GM21360 (cell line): ENCODE measurements around the gene MACROD1.
A peak's percentile ranks its signal among the peaks of the same experiment; 100 is the strongest.

Experiments used
- ATAC-seq: cut with Tn5 transposase; IDR thresholded peaks from one replicate; pipeline ENCODE4 v1.9.1; 2021; ENCODE audit warnings: mild to moderate bottlenecking, moderate library complexity; ENCODE audit not compliant: unreplicated experiment

MACROD1 gene, protein sequence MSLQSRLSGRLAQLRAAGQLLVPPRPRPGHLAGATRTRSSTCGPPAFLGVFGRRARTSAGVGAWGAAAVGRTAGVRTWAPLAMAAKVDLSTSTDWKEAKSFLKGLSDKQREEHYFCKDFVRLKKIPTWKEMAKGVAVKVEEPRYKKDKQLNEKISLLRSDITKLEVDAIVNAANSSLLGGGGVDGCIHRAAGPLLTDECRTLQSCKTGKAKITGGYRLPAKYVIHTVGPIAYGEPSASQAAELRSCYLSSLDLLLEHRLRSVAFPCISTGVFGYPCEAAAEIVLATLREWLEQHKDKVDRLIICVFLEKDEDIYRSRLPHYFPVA

DNA sequence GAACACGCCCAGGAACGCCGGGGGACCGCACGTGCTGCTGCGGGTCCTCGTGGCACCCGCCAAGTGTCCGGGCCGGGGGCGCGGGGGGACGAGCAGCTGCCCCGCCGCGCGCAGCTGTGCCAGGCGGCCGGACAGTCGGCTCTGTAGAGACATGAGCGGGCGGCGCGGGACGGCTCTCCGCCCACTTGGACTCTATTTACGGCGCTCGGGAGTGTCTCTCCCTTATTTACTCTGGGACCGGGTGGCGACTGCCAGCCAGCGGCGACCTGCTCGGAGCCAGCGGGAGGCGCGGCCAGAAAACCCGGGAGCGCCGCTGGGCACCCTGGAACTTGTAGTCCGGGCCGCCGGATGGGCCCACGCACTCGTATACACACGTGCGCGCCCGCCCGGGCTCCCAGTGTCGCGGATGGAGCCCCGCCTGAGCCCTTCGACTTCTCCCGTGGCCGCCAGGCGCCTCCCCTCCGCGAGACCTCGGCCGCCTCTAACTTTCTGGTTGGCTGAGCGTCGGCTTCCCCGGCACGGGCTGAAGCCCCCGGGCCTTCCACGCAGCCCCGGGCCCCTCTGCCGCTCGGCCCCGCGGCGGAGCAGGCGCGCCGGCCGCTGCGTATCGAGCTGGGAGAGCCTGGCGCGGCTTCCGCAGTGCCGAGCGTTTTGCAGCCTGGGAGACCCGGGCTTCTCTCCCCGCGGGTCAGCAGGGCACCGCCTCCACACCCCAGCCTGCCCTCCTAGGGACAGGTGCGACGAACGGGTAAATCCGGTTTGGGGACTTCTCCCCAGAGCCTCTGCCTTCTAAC is at the start of gene MACROD1:
Gene MACROD1, minus strand, starts transcription at position 272 of the 794 bp plus-strand sequence. Its CDS starts 119 bp downstream, at position 153.
- ATAC-seq: peak; percentile 73

DNA sequence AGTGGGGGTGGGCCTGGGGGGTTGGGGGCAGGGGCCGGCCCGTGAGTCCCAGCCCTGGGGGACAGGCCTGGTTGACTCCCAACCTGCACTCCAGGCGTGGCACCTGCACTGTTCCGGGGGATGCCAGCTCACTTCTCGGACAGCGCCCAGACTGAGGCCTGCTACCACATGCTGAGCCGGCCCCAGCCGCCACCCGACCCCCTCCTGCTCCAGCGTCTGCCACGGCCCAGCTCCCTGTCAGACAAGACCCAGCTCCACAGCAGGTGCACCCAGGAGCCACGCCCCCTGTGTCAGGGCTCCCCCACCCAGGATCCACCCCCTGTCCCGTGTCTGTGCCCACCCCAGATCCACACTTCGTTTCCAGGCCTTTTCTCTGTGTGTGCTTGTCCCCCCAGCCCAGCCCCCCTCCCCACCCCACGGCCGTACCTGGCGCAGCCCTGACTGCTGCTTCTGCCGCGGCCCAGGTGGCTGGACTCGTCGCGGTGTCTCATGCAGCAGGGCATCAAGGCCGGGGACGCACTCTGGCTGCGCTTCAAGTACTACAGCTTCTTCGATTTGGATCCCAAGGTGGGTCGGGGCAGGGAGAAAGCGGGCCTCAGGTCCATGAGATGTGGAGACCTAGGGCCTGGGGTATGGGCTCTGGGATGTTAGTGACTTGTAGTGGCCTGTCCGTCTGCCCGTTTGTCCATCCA is 45.4 kb upstream of the MACROD1 start:
- ATAC-seq: no peak

DNA sequence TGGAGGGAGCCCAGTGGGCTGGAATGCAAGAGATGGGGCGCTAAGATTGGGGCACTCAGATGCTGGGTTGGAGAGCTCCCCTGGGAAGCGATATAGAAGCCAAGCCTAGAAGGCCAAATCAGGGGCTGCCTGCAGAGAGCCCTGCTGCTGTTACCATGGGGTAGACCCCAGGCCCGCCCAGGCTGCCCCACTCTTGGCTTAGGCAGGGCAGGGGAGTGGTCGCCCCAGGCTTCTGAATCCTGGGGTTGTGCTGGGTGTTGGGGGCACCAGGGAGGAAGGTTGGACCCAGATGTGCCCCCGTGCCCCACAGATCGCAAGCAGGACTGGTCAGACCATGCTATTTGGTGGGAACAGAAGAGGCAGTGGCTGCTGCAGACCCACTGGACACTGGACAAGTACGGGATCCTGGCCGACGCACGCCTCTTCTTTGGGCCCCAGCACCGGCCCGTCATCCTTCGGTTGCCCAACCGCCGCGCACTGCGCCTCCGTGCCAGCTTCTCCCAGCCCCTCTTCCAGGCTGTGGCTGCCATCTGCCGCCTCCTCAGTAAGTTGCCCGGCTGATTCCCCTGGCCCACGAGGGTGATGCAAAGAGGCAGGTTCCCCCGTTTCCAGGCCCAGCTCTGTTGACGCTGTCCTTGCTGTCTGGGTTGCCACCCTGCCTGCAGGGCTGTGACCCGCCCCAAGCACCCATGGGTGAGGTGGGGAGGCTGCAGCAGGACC is 44.5 kb upstream of the MACROD1 start:
- no peak for ATAC-seq

DNA sequence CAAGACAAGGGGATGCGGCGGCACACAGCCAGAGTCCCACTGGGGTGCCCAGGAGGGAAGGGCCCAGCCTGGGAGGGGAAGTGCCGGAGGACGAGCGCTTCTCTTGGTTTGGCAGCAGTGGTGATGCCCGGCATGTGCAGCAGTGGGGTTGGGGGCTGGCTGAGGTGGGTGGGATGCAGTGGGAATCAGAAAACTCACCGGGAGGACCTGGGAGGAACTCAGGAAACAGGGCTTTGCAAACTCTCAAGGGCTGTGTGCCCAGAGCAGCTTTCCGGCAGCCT is 43.6 kb upstream of the MACROD1 start:
- no peak for ATAC-seq

DNA sequence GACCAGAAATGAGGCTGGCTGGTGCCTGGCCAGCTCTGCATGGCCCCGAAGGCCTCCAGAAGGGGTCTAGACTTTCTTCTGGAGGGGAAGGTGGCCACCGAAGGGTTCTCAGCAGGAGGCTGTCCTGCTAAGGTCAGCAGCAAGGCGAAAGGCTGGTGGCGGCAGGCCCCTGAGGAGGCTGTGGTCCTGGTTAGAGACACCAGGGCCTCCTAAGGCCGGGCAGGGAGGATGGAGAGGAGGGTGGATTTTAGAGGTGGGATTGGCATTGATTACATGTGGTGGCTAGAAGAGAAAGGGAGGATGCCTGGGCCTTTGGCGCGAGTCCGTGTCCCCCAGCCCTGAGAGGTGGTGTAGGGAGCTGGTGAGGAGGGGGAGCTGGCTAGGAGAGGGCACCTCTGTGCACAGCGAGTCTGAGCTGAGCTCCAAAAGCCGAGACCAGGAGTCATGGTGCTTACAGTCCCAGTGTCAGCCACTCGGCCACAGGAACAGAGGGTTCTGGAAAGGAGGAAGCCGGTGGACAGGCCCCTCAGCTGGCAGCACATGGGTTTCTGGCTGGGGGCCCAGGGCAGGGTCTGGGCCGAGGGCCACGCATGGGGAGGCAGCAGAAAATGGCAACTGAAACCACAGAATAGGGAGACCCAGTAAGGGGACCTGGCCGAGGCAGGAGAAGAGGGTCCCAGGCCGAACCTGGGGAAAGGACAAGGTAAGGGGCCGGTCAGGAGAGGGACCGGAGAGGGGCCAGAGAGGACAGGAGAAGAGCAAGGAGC is 43.1 kb upstream of the MACROD1 start:
- no peak for ATAC-seq

DNA sequence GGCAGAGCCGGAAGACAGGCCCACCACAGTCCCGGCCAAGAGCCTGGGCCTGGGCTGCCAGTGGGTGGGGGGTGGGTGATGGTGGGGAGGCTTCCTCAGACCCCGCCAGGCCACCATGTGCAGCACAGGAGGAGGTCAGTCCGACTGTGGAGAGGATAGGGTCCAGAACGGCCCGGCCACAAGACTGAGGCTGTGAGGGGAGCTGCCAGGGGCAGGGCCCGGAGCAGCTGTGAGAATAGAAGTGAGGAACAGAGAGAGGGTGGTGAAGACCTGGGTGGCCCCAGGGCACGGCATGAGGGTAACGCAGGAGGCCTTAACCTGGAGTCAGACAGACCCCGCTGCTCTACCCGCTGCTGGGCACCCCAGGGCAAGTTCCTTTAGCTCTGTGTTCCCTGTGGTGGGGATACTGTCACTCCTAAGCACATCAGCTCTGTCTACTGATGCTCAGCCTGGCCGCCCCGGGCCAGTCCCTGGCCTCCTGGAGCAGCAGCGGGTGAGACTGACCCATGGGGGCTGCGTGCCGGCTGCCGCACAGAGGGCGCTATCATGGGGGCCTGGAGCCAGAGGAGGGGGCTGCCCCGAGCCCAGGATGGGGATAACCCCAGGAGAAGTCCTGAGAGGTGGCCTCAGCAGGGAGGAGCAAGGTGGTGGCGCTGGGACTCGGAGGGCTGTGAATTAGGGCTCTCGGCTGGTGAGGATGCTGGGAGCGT is 42.3 kb upstream of the MACROD1 start:
- no peak for ATAC-seq

DNA sequence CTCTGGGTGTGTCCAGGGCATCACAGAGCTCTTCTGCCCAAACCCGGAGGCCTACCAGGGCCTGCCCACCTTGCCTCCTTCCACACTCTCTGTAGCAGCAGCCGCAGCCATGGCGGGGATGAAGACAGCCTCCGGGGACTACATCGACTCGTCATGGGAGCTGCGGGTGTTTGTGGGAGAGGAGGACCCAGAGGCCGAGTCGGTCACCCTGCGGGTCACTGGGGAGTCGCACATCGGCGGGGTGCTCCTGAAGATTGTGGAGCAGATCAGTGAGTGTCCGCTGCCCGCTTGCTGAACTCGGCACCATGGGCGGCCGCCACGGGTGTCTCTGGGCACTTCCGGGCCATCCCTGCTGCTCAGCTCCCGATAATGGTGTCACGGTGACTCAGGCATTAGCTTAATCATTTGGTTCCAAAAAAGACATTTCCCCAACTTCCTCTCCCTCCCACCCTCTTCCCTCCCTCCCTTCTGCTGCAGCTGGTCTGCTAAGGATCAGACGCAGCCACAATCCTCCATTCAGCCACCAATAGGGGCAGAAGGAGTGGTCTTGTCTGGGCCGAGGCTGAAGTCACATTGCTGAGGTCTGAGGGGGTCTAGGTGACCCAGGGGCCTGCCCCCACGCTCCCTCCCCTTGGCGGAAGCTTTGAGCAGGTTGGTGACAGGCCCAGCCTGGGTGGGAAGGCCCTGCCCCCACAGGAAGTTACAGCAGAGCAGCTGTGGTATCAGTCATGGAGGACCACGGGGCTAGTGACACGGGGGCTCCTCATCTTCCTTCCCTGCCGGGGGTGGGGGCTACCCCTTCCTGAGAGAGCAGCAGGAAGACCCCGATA is 41.6 kb upstream of the MACROD1 start:
- no peak for ATAC-seq

DNA sequence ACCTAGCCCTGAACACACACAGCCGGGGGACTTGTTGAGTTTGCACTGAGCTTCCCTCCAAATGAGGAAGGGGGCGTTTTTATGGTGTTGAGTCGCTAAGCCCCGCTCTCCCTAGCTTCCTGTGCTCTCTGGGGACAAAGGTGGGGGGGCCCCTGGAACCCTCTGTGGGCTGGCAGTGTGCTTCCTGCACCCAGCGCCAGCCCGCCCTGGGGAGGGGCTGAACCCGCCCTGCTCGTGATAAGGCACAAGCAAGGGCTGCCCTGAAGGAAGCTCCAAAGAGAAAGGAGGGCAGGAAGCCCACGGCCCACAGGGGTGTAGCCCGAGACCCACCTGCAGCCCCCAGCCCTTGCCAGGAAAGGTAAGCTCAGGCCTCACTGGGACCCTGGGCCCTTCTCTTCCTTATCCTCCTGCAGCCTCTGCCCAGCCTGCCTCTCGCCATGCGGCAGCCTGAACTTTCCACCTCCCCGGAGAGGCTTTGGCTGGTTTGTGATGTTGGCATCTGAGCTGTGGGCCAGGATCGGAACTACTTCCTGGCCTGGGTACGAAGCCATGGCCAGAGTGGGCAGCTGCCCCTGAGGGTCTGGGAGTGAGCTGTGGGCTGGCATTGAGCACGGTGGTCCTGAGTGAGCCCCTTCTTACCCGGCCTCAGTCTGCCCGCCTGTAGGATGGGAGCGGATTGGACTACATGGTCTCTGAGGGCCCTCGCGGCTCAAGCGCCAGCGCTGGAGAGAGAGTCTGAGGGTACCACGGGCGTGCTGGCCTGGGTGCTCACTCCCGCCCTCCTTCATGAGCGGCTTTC is 40.7 kb upstream of the MACROD1 start, which contains the start of gene FERMT3:
Gene FERMT3, plus strand, starts transcription at position 265 of the 799 bp plus-strand sequence. CDS start 644 bp downstream, outside the sequence.
- ATAC-seq: no peak

DNA sequence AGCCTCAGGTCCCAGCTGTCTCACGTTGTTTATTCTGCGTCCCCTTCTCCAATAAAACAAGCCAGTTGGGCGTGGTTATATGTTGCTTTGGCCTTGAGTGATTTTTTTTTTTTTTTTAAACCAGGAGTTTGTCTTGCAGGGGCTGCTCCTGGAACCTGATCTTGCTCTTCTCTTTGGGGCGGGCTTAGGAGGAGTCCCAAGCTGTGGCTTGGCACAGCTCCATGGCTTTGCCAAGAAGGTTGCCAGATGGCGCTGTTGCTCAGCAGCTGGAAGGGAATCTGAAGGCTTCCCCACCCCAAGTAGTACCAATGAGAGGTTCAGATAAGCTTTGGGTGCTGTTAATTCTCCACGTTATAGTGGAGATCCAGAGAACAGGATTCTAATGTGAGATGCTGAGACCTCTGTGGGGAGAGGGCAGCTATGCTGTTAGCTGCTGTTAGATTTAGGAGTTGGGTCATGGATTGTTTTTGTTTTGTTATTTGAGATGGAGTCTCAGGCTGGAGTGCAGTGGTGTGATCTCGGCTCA is 38.6 kb upstream of the MACROD1 start:
- no peak for ATAC-seq

DNA sequence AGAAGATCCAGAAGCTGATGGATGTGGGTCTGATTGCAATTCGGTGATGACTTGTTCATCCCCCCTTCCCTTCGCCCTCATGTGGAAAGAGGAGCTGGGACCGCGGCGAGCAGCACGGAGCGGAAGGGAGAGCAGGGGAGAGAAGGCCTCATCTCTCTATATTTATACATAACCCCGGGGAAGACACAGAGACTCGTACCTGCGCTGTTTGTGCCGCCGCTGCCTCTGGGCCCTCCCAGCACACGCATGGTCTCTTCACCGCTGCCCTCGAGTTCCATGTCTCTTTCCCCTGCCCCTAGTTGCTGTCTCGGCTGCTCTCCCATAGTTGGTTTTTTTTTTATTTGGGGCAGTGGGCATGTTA is 38.1 kb upstream of the MACROD1 start:
- no peak for ATAC-seq

DNA sequence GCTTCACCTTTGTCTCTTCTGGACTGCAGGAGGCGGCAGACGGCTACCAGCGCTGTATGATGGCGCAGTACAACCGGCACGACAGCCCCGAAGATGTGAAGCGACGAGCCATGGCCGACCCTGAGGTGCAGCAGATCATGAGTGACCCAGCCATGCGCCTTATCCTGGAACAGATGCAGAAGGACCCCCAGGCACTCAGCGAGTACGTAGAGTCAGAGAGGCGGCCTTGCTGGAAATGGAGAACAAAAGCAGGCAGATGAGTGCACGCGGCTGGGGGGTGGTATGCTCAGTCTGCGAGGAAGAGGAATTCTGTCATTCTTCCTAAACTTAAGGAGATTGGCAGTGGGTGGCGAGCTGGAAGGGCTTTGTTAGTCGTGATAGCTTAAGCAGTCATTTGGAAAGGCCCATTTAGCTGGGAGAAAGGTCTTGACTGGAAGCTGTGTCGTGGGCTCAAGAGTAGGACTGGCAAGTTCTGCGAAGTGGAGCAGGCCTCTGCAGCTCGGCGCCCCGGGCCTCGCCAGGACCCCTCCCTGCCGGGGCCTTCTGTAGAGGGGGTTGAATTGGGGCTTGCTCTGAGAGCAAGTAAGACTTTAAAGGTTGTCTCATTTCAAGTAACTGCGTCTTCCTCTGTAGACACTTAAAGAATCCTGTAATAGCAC is 37.6 kb upstream of the MACROD1 start:
- ATAC-seq: no peak

DNA sequence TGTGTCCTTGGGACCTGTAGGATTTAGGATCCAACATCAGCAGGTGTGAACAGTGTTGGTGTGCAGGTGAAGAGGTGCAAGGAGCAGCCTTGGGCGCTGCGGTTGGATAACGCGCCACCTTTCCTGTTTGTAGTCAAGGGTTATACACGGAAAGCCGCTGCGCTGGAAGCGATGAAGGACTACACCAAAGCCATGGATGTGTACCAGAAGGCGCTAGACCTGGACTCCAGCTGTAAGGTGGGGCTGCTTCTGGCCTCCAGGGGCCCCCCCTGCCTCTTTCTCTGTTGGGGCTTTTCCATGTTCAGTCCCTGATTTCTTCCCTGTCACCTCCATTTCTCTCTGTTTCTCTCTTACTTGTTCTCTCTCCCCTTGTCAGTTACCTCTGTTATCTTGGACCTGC is 37.1 kb upstream of the MACROD1 start:
- no peak for ATAC-seq

DNA sequence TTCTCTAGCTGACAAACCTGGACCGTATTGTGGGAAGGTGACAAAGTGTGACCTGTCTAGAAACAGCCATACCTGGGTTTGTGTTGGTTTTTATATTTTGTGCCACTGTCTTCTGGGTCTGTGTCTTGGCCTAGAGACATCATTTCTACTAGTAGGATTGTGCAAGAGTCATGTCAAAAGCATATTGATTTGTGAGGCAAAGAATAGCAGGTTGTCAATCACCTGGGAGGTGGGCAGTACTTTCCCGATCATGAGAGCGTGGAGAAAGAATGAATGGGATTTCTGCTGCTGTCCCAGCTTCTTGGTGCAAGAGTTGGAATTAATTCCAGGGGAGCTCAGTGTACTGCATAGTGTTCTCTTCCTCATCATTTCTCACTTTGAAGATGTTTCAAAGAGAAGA is 35.6 kb upstream of the MACROD1 start:
- no peak for ATAC-seq

DNA sequence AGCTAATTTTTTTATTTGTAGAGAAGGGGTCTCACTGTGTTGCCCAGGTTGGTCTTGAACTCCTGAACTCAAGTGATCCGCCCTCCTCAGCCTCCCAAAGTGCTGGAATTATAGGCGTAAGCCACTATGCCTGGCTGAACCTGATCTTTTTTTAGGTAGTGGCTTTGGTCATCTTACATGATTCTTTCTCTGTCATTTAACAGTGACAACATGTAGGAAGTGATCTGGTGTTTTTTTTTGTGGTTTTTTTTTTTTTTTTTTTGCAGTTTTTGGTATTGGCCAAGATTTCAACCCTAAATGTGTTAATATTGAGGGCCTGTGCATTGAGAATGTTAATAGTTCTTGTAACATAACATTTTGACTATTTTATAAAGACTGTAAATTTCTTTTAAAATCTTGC is 32.6 kb upstream of the MACROD1 start:
- ATAC-seq: no peak

DNA sequence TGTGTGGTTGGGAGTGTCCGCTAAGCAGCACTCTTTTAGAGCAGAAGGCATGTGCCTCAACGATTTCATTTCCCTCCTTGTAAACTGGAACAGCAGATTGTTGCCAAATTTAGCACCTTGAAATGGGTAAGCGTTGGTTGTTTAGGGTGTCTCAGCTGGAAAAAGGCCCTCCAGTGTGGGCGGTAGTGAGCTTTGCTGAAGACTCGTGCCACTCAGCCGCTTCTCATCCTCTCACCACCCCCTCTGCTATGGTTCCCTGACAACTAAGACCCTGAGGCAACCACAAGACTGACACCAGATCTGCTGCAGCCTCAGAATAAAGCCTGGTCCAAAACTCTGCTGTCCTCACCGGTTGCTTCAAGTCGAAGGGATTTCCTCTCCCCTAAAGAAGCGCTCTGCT is 30.7 kb upstream of the MACROD1 start:
- ATAC-seq: no peak

DNA sequence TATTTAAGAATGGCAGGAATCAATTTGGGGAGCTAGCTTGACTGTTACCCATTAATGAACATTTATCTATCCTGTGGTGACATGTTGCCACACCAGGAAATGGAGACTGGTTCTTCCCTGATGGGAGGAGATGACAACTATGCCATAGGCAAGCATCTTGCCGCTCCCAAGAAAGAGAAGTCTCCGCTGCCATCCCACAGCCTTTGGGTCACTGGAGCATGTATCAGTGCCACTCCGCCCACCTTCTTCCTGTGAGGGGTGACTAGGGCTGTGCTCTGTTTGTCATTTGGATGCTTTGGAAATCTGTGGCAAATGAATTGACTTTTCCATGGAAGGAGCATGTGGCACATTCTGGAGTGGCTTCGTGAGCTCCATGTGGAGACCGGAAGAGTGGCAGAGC is 26.5 kb upstream of the MACROD1 start:
- no peak for ATAC-seq

DNA sequence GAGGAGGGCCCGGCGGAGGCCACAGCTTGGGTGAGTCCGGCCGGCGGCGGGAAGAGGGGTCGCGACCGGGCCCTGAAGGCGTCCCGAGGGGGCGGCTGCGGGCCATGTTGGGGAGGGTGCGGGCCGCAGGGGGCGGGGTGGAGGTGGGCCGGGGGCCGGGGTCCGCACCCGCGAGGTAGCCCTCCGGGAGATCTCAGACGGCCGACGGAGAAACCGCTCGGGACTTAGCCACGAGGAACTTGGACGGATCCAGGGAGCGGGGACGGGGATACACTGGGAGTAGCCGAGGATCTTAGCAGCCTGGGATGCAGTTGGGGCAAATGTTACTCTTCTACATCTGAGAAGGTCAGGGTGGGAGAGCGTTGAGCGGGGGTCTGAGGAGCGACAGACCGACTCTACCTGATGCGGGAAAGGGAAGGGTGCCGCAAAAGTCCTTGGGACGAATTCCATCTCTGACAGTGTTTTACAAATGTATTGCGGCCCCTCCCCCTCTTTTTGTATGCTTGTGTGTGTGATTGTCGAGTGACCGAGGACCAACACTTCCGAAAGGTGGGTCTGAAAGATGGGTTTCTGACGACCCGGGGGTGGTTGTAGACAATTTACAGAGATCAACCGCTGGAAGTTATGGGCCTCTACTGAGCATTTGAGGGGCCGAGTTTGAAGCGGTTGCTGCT is 20.7 kb upstream of the MACROD1 start:
- no peak for ATAC-seq
